Measurements from ENCODE around the gene GLG1. TPM values are rescaled to one million over a fixed set of nuclear protein-coding genes. Genes with fewer than 3 reads are reported as not detected.
"Not testable (repeated sequence)": the region's sequence is repeated elsewhere in the genome, so short reads cannot be mapped to it uniquely, and the experiment has no call there.

Gene GLG1
- total and polyA plus RNA-seq, 8 donors, result 116 to 147 (median 135) TPM

- ATAC-seq (no peak), DNase-seq (no peak)
- Histone ChIP-seq H3K9me3 (no peaks in the 10 kb centered on the region), H3K4me1 (no peaks in the 10 kb centered on the region), H3K4me3 (no peak overlapping the region), H3K27ac (no peak overlapping the region), H3K36me3 (no peaks in the 10 kb centered on the region), H3K27me3 (no peaks in the 10 kb centered on the region)
- TF ChIP-seq CTCF (IDR thresholded peaks at IDR 0.05), result no peak
- intact Hi-C loops (cut with DNase I), result no loop called here
Observed at GRCh38 chr16:74524926-74525325, 82.0 kb downstream of the GLG1 start.

- no peak for ATAC-seq
- intact Hi-C loops (cut with DNase I), result no loop called here
- H3K4me1 ChIP-seq, result no peaks in the 10 kb centered on the region
Observed at GRCh38 chr16:74524117-74524516, 82.8 kb downstream of the GLG1 start.

GRCh38 chr16:74523706-74524105, 83.2 kb downstream of the GLG1 start:
- H3K27me3 ChIP-seq; H3K9me3 ChIP-seq; H3K27ac ChIP-seq; DNase-seq; intact Hi-C loops (cut with DNase I); H3K4me3 ChIP-seq; ATAC-seq; H3K36me3 ChIP-seq; H3K4me1 ChIP-seq: not testable (repeated sequence)

More at GRCh38 chr16:74524117-74524516, 82.8 kb downstream of the GLG1 start:
- H3K27me3 ChIP-seq, result no peaks in the 10 kb centered on the region
- H3K36me3 ChIP-seq, result no peaks in the 10 kb centered on the region
- H3K4me3 ChIP-seq, result no peak overlapping the region
- no peak overlapping the region for H3K27ac ChIP-seq
- H3K9me3 ChIP-seq, result no peaks in the 10 kb centered on the region
- DNase-seq, result no peak
- TF ChIP-seq CTCF (IDR thresholded peaks at IDR 0.05), result no peak

- Histone ChIP-seq H3K27ac (no peak overlapping the region), H3K4me3 (no peak overlapping the region), H3K27me3 (no peaks in the 10 kb centered on the region), H3K4me1 (no peaks in the 10 kb centered on the region), H3K36me3 (no peaks in the 10 kb centered on the region), H3K9me3 (no peaks in the 10 kb centered on the region)
- ATAC-seq (no peak), DNase-seq (no peak)
- intact Hi-C loops (cut with DNase I), result no loop called here
- no peak for TF ChIP-seq CTCF (IDR thresholded peaks at IDR 0.05)
Observed at GRCh38 chr16:74522160-74522559, 84.8 kb downstream of the GLG1 start.

- no peaks in the 10 kb centered on the region for H3K27me3 ChIP-seq
- ATAC-seq (no peak), DNase-seq (peak in 1 of 4 donors; percentile 5)
- intact Hi-C loops (cut with DNase I), result no loop called here
- no peaks in the 10 kb centered on the region for H3K4me1 ChIP-seq
- H3K9me3 ChIP-seq, result no peaks in the 10 kb centered on the region
- H3K4me3 ChIP-seq, result no peak overlapping the region
- no peak overlapping the region for H3K27ac ChIP-seq
- no peak for TF ChIP-seq CTCF (IDR thresholded peaks at IDR 0.05)
- no peaks in the 10 kb centered on the region for H3K36me3 ChIP-seq
Observed at GRCh38 chr16:74521691-74522090, 85.2 kb downstream of the GLG1 start.

GRCh38 chr16:74518934-74519333, 88.0 kb downstream of the GLG1 start:
- H3K27ac ChIP-seq; intact Hi-C loops (cut with DNase I); H3K4me3 ChIP-seq; H3K9me3 ChIP-seq; H3K27me3 ChIP-seq; DNase-seq; H3K36me3 ChIP-seq; H3K4me1 ChIP-seq; ATAC-seq: not testable (repeated sequence)
